Retina (tissue), 1 donor: ENCODE results near the gene KLHL41.

Source experiments
- DNase-seq: peaks from one replicate; pipeline ENCODE4 v3.0.0-alpha.2; 2016

Gene KLHL41

GRCh38 chr2:169509298-169509885 lies at the start of gene KLHL41:
TSS of gene KLHL41 (plus strand) at chr2:169509702. CDS start at chr2:169509779, 77 bp downstream.
- DNase-seq = no peak

- DNase-seq = no peak
Measured at GRCh38 chr2:169461143-169461542, 48.4 kb upstream of the KLHL41 start.

GRCh38 chr2:169462896-169463695 lies 46.4 kb upstream of the KLHL41 start:
- no peak for DNase-seq

- no peak for DNase-seq
Measured at GRCh38 chr2:169464466-169464865, 45.0 kb upstream of the KLHL41 start.

- DNase-seq = no peak
Measured at GRCh38 chr2:169464882-169465281, 44.6 kb upstream of the KLHL41 start.

GRCh38 chr2:169468841-169469240 lies 40.7 kb upstream of the KLHL41 start:
- DNase-seq = peak; percentile 46

GRCh38 chr2:169469952-169470572 lies 39.4 kb upstream of the KLHL41 start:
- DNase-seq = no peak

GRCh38 chr2:169472249-169472648 lies 37.3 kb upstream of the KLHL41 start:
- no peak for DNase-seq

- no peak for DNase-seq
Measured at GRCh38 chr2:169476459-169476858, 33.0 kb upstream of the KLHL41 start.

GRCh38 chr2:169478339-169478738 lies 31.2 kb upstream of the KLHL41 start:
- peak; percentile 29 for DNase-seq

- no peak for DNase-seq
Measured at GRCh38 chr2:169478745-169479256, 30.7 kb upstream of the KLHL41 start.

GRCh38 chr2:169479257-169480078 lies 30.0 kb upstream of the KLHL41 start, which contains the start of gene BBS5:
TSS of gene BBS5 (plus strand) at chr2:169479494. CDS start at chr2:169479554, 60 bp downstream.
- peak; percentile 95 for DNase-seq

GRCh38 chr2:169480079-169480465 lies 29.4 kb upstream of the KLHL41 start:
- DNase-seq = no peak

GRCh38 chr2:169485650-169486138 lies 23.8 kb upstream of the KLHL41 start:
- DNase-seq = no peak

GRCh38 chr2:169486487-169486886 lies 23.0 kb upstream of the KLHL41 start:
- DNase-seq = no peak

- no peak for DNase-seq
Measured at GRCh38 chr2:169490834-169491233, 18.7 kb upstream of the KLHL41 start.

GRCh38 chr2:169491378-169491777 lies 18.1 kb upstream of the KLHL41 start:
- no peak for DNase-seq

GRCh38 chr2:169493360-169493759 lies 16.1 kb upstream of the KLHL41 start:
- no peak for DNase-seq

- DNase-seq = no peak
Measured at GRCh38 chr2:169495310-169495928, 14.1 kb upstream of the KLHL41 start.

GRCh38 chr2:169504651-169505050 lies 4.9 kb upstream of the KLHL41 start:
- DNase-seq = no peak

GRCh38 chr2:169507698-169508097 lies 1.8 kb upstream of the KLHL41 start:
- no peak for DNase-seq

GRCh38 chr2:169509955-169510354 lies 453 bp downstream of the KLHL41 start:
- DNase-seq = no peak
